ENCODE results near the gene SULT1B1.
"Not testable (repeated sequence)": the region's sequence is repeated elsewhere in the genome, so short reads cannot be mapped to it uniquely, and the experiment has no call there.

The SULT1B1 gene

DNA sequence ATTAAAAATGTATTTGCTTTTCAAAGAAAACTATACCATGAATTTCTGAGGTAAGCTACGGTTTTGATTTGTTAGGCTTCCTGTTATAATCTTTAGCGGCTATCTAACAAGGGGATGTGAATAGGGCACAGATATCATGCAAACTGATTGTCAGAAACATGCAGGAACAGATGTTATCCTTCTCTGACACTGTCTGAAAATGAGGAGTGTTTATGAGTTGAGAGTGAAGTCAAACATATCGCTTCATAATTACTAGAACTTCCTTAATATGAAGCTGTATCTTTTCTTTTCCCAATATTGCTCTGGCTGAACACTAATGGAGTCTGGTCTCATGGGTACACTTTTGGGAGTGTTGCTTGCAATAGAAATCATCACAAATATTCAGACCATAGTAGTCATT, 16.3 kb upstream of the SULT1B1 start:
- Histone ChIP-seq H3K4me3 (ENCODE audit: low read length in 2 of 2) (no peak overlapping the region), H3K27me3 (ENCODE audit: control insufficient read depth in 2 of 2, insufficient read depth in 2 of 2, low read length in 2 of 2) (no peaks in the 10 kb centered on the region), H3K27ac (ENCODE audit: low read depth in 2 of 2, low read length in 2 of 2) (no peak overlapping the region), H3K4me1 (ENCODE audit: control insufficient read depth in 2 of 2, insufficient read depth in 2 of 2, low read length in 2 of 2) (peaks cover 7 to 26% of the 10 kb centered on the region in 2 donors), H3K9me3 (ENCODE audit: control insufficient read depth in 2 of 2, low read length in 2 of 2) (no peaks in the 10 kb centered on the region), H3K36me3 (ENCODE audit: control insufficient read depth in 2 of 2, insufficient read depth in 2 of 2, low read length in 2 of 2) (no peaks in the 10 kb centered on the region), H3K9ac (ENCODE audit: low read depth in 1 of 2, low read length in 2 of 2) (no peak overlapping the region)

DNA sequence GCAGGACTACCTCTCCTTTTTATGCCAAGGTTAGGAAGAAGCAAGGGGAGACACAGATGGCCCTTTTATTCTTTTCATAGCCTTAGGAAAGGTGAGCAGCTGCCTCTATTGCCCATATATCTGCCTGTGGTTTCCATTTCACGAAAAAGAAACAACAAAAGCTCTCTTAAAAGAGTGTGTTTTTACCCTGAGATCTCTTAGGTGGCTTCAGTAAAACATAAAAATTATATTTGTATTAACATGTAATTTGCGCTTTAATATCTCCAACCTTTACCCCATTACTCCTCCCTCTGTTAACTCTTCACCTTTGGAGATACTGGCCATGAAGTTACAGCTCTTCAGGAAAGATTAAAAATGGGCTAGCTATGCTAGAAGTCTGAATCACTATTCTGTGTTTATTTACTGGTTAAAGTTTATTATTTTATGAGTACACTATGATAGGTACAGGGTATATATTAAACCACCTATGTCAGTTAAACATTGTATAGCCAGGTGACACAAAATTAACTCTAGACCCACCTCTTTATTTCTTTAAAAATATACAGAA, 15.0 kb upstream of the SULT1B1 start:
- Histone ChIP-seq H3K4me3 (ENCODE audit: low read length in 2 of 2) (peak overlapping the region; percentile 27 to 35), H3K36me3 (ENCODE audit: control insufficient read depth in 2 of 2, insufficient read depth in 2 of 2, low read length in 2 of 2) (no peaks in the 10 kb centered on the region), H3K9ac (ENCODE audit: low read depth in 1 of 2, low read length in 2 of 2) (peak overlapping the region in 1 of 2 donors; percentile 47), H3K27me3 (ENCODE audit: control insufficient read depth in 2 of 2, insufficient read depth in 2 of 2, low read length in 2 of 2) (no peaks in the 10 kb centered on the region), H3K4me1 (ENCODE audit: control insufficient read depth in 2 of 2, insufficient read depth in 2 of 2, low read length in 2 of 2) (peaks cover 7 to 26% of the 10 kb centered on the region in 2 donors), H3K9me3 (ENCODE audit: control insufficient read depth in 2 of 2, low read length in 2 of 2) (no peaks in the 10 kb centered on the region), H3K27ac (ENCODE audit: low read depth in 2 of 2, low read length in 2 of 2) (peak overlapping the region; percentile 58 to 87)

DNA sequence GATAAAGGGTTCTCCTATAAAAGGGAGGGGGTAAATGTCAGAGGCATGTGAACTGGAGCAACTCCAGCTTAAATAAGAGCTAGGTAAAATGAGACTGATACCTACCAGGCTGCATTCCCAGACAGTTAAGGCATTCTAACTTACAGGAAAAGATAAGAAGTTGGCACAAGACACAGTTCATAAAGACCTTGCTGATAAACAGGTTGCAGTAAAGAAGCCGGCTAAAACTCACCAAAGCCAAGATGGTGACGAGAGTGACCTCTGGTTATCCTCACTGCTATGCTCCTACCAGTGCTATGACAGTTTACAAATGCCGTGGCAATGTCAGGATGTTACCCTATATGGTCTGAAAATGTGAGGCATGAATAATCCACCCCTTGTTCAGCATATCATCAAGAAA, 13.1 kb upstream of the SULT1B1 start:
- H3K36me3 ChIP-seq (ENCODE audit: control insufficient read depth in 2 of 2, insufficient read depth in 2 of 2, low read length in 2 of 2), result no peaks in the 10 kb centered on the region
- H3K9me3 ChIP-seq (ENCODE audit: control insufficient read depth in 2 of 2, low read length in 2 of 2), result no peaks in the 10 kb centered on the region
- peaks cover 7 to 26% of the 10 kb centered on the region in 2 donors for H3K4me1 ChIP-seq (ENCODE audit: control insufficient read depth in 2 of 2, insufficient read depth in 2 of 2, low read length in 2 of 2)
- no peak overlapping the region for H3K4me3 ChIP-seq (ENCODE audit: low read length in 2 of 2)
- no peak overlapping the region for H3K9ac ChIP-seq (ENCODE audit: low read depth in 1 of 2, low read length in 2 of 2)
- H3K27me3 ChIP-seq (ENCODE audit: control insufficient read depth in 2 of 2, insufficient read depth in 2 of 2, low read length in 2 of 2), result no peaks in the 10 kb centered on the region
- peak overlapping the region; percentile 58 to 87 for H3K27ac ChIP-seq (ENCODE audit: low read depth in 2 of 2, low read length in 2 of 2)

DNA sequence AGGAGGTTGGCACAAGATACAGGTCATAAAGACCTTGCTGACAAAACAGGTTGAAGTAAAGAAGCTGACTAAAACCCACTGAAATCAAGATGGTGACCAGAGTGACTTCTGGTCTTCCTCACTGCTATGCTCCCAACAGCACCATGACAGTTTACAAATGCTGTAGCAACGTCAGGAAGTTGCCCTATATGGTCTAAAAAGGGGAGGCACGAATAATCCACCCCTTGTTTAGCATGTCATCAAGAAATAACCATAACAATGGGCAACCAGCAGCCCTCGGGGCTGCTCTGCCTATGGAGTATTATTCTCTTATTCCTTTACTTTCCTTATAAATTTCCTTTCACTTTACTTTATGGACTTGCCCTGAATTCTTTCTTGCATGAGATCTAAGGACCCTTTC, 8.1 kb upstream of the SULT1B1 start:
- not testable (repeated sequence) for H3K4me1 ChIP-seq (ENCODE audit: control insufficient read depth in 2 of 2, insufficient read depth in 2 of 2, low read length in 2 of 2); H3K4me3 ChIP-seq (ENCODE audit: low read length in 2 of 2); H3K9ac ChIP-seq (ENCODE audit: low read depth in 1 of 2, low read length in 2 of 2); H3K9me3 ChIP-seq (ENCODE audit: control insufficient read depth in 2 of 2, low read length in 2 of 2); H3K27ac ChIP-seq (ENCODE audit: low read depth in 2 of 2, low read length in 2 of 2); H3K36me3 ChIP-seq (ENCODE audit: control insufficient read depth in 2 of 2, insufficient read depth in 2 of 2, low read length in 2 of 2); H3K27me3 ChIP-seq (ENCODE audit: control insufficient read depth in 2 of 2, insufficient read depth in 2 of 2, low read length in 2 of 2)

DNA sequence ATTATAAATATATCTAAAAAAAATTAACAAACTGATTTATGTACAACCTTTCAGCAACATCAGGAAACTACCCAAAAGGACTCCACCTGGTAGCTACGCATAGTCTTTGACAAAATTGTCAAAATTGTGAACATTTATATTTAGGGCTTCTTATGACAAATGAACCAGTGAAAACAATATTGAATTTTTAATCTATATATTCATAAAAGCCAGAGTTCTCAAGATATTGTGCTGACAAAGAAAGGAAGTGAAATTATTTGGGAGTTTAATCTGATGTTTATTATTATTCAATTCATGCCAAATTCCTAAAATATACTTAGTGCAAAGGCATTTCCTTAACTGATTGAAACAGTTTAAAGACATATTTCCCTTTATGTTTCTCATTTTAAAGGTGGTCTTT, 5.3 kb upstream of the SULT1B1 start:
- Histone ChIP-seq H3K36me3 (ENCODE audit: control insufficient read depth in 2 of 2, insufficient read depth in 2 of 2, low read length in 2 of 2) (no peaks in the 10 kb centered on the region), H3K27ac (ENCODE audit: low read depth in 2 of 2, low read length in 2 of 2) (no peak overlapping the region), H3K9ac (ENCODE audit: low read depth in 1 of 2, low read length in 2 of 2) (no peak overlapping the region), H3K9me3 (ENCODE audit: control insufficient read depth in 2 of 2, low read length in 2 of 2) (no peaks in the 10 kb centered on the region), H3K27me3 (ENCODE audit: control insufficient read depth in 2 of 2, insufficient read depth in 2 of 2, low read length in 2 of 2) (no peaks in the 10 kb centered on the region), H3K4me3 (ENCODE audit: low read length in 2 of 2) (no peak overlapping the region), H3K4me1 (ENCODE audit: control insufficient read depth in 2 of 2, insufficient read depth in 2 of 2, low read length in 2 of 2) (peaks cover 4 to 10% of the 10 kb centered on the region in 2 donors)

DNA sequence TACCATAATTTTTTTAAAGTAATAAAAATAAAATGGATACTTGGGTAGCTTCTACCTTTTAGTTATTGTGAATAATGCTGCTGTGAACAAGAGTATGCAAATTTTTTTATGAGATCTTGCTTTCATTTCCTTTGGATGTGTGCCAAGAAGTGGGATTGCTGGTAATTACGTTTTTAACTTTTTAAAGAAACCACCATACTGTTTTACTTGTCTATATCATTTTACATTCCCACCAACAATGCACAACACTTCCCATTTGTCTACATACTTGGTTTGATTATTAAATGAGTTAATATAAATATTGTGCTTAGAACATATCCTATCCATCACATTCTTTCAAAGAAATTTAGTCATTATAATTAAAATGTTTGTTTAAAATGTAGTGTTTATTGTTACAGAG, 3.9 kb upstream of the SULT1B1 start:
- no peak overlapping the region for H3K9ac ChIP-seq (ENCODE audit: low read depth in 1 of 2, low read length in 2 of 2)
- H3K27ac ChIP-seq (ENCODE audit: low read depth in 2 of 2, low read length in 2 of 2), result no peak overlapping the region
- H3K4me3 ChIP-seq (ENCODE audit: low read length in 2 of 2), result no peak overlapping the region
- peaks cover 6 to 11% of the 10 kb centered on the region in 2 donors for H3K4me1 ChIP-seq (ENCODE audit: control insufficient read depth in 2 of 2, insufficient read depth in 2 of 2, low read length in 2 of 2)
- no peaks in the 10 kb centered on the region for H3K9me3 ChIP-seq (ENCODE audit: control insufficient read depth in 2 of 2, low read length in 2 of 2)
- no peaks in the 10 kb centered on the region for H3K36me3 ChIP-seq (ENCODE audit: control insufficient read depth in 2 of 2, insufficient read depth in 2 of 2, low read length in 2 of 2)
- no peaks in the 10 kb centered on the region for H3K27me3 ChIP-seq (ENCODE audit: control insufficient read depth in 2 of 2, insufficient read depth in 2 of 2, low read length in 2 of 2)

DNA sequence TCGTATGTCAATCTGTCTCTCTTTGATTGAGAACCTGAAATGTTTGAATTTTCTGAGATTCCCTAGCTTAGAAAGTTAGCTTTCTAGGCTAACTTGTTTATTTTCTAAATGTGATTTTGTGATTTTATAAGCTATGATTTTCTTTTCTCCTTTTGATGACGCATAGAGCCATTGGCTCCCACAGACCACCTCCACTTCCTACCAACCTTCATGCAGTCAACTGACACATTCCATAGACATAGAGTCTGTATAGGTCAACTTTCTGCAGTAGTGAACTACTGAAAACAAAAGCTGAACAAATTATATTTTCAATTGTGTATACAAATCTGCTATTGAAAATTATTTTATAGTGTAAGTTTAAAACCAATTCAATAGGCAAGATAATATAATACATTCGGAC, 2.8 kb upstream of the SULT1B1 start:
- no peak overlapping the region for H3K9ac ChIP-seq (ENCODE audit: low read depth in 1 of 2, low read length in 2 of 2)
- no peak overlapping the region for H3K4me3 ChIP-seq (ENCODE audit: low read length in 2 of 2)
- no peaks in the 10 kb centered on the region for H3K36me3 ChIP-seq (ENCODE audit: control insufficient read depth in 2 of 2, insufficient read depth in 2 of 2, low read length in 2 of 2)
- H3K27me3 ChIP-seq (ENCODE audit: control insufficient read depth in 2 of 2, insufficient read depth in 2 of 2, low read length in 2 of 2), result no peaks in the 10 kb centered on the region
- H3K4me1 ChIP-seq (ENCODE audit: control insufficient read depth in 2 of 2, insufficient read depth in 2 of 2, low read length in 2 of 2), result peaks cover 6 to 11% of the 10 kb centered on the region in 2 donors
- no peaks in the 10 kb centered on the region for H3K9me3 ChIP-seq (ENCODE audit: control insufficient read depth in 2 of 2, low read length in 2 of 2)
- H3K27ac ChIP-seq (ENCODE audit: low read depth in 2 of 2, low read length in 2 of 2), result no peak overlapping the region

DNA sequence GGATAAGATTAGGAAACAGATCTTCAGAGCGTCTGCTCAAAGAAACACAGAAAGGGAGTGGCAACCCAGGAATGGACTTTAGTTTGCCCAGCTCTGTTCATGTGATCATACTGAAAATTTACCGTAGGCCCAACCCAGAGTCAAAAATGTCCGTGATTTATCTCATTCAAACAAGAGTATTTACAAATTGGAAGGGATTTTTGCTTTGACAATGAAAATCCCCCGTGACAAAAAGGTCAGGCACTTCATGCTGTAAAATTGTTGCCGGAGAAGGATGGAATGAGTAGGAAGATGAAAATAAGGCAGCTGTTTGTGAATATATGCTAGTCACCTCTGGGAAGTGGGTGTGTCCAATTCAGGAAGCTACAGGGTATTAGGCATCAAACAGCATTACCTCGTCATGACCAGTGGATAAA, 1.2 kb downstream of the SULT1B1 start:
- H3K9ac ChIP-seq (ENCODE audit: low read depth in 1 of 2, low read length in 2 of 2), result peak overlapping the region in 1 of 2 donors; percentile 66
- H3K4me3 ChIP-seq (ENCODE audit: low read length in 2 of 2), result peak overlapping the region; percentile 65 to 81
- H3K27me3 ChIP-seq (ENCODE audit: control insufficient read depth in 2 of 2, insufficient read depth in 2 of 2, low read length in 2 of 2), result no peaks in the 10 kb centered on the region
- H3K36me3 ChIP-seq (ENCODE audit: control insufficient read depth in 2 of 2, insufficient read depth in 2 of 2, low read length in 2 of 2), result no peaks in the 10 kb centered on the region
- H3K4me1 ChIP-seq (ENCODE audit: control insufficient read depth in 2 of 2, insufficient read depth in 2 of 2, low read length in 2 of 2), result peaks cover 12 to 18% of the 10 kb centered on the region in 2 donors
- peak overlapping the region; percentile 88 to 92 for H3K27ac ChIP-seq (ENCODE audit: low read depth in 2 of 2, low read length in 2 of 2)
- no peaks in the 10 kb centered on the region for H3K9me3 ChIP-seq (ENCODE audit: control insufficient read depth in 2 of 2, low read length in 2 of 2)

DNA sequence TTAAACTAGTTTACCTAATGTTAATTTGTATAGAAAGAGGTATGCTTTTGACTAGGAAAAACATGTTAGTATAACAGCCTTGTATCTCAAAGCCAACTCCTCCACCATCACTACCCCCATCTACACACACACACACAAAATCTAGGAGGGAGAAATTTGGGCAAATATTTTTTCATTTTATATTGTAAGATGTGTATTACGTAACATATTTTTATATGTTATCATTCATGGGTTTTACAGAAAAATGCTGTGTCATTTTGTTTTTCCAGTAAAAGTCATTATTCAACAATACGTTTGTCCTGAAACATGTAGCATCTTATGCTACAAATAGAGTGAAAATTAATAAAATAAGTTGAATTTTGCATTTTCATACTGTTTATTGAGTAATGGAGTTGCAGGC, 3.0 kb downstream of the SULT1B1 start:
- H3K4me1 ChIP-seq (ENCODE audit: control insufficient read depth in 2 of 2, insufficient read depth in 2 of 2, low read length in 2 of 2), result peaks cover 10 to 18% of the 10 kb centered on the region in 2 donors
- H3K36me3 ChIP-seq (ENCODE audit: control insufficient read depth in 2 of 2, insufficient read depth in 2 of 2, low read length in 2 of 2), result peaks cover 3 to 4% of the 10 kb centered on the region in 2 donors
- H3K27ac ChIP-seq (ENCODE audit: low read depth in 2 of 2, low read length in 2 of 2), result no peak overlapping the region
- H3K9ac ChIP-seq (ENCODE audit: low read depth in 1 of 2, low read length in 2 of 2), result no peak overlapping the region
- no peaks in the 10 kb centered on the region for H3K27me3 ChIP-seq (ENCODE audit: control insufficient read depth in 2 of 2, insufficient read depth in 2 of 2, low read length in 2 of 2)
- H3K9me3 ChIP-seq (ENCODE audit: control insufficient read depth in 2 of 2, low read length in 2 of 2), result no peaks in the 10 kb centered on the region
- peak overlapping the region; percentile 13 to 81 for H3K4me3 ChIP-seq (ENCODE audit: low read length in 2 of 2)

DNA sequence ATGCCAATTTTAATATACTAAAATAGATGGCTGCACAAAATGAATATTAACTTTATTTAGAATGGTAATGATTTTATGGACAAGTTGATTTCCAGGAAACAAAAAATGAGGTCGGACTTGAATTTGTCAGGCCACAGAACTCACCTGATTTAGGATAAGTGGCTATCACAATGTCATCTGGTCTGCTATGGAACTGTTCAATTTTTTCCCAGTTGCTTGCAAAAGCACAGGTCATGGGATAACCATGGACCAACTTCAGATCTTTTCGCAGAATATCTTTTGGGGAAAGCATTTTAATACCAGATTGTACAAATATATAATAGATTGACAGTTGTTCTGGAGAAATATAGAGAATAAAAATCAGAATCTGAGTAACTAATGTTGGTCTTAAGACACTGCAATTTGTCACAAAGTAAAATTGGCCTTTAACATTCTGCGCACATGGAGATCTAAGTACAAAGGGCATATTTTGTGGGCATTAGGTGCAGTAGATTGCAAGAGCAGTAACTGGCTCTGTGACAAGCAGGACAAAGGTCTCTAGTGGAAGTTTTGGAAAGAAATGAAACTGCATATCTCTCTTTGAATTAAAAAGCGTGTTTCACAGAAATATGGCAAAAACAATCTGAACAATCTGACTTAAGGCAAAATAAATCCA, 5.4 kb downstream of the SULT1B1 start:
- Histone ChIP-seq H3K27me3 (ENCODE audit: control insufficient read depth in 2 of 2, insufficient read depth in 2 of 2, low read length in 2 of 2) (no peaks in the 10 kb centered on the region), H3K4me1 (ENCODE audit: control insufficient read depth in 2 of 2, insufficient read depth in 2 of 2, low read length in 2 of 2) (peaks cover 3 to 12% of the 10 kb centered on the region in 2 donors), H3K27ac (ENCODE audit: low read depth in 2 of 2, low read length in 2 of 2) (peak overlapping the region; percentile 21 to 41), H3K36me3 (ENCODE audit: control insufficient read depth in 2 of 2, insufficient read depth in 2 of 2, low read length in 2 of 2) (peaks cover 3 to 7% of the 10 kb centered on the region in 2 donors), H3K4me3 (ENCODE audit: low read length in 2 of 2) (peak overlapping the region; percentile 11 to 35), H3K9me3 (ENCODE audit: control insufficient read depth in 2 of 2, low read length in 2 of 2) (no peaks in the 10 kb centered on the region), H3K9ac (ENCODE audit: low read depth in 1 of 2, low read length in 2 of 2) (no peak overlapping the region)

All from mucosa of rectum (tissue), 2 donors.